ENCODE measurements around the gene ANKLE1. TPM values are rescaled to one million over a fixed set of nuclear protein-coding genes. Genes with fewer than 3 reads are reported as not detected.

The ANKLE1 gene
- polyA plus RNA-seq, 1 of the 3 experiments (the other 2 are of a cell fraction) = 2.6 TPM

DNA sequence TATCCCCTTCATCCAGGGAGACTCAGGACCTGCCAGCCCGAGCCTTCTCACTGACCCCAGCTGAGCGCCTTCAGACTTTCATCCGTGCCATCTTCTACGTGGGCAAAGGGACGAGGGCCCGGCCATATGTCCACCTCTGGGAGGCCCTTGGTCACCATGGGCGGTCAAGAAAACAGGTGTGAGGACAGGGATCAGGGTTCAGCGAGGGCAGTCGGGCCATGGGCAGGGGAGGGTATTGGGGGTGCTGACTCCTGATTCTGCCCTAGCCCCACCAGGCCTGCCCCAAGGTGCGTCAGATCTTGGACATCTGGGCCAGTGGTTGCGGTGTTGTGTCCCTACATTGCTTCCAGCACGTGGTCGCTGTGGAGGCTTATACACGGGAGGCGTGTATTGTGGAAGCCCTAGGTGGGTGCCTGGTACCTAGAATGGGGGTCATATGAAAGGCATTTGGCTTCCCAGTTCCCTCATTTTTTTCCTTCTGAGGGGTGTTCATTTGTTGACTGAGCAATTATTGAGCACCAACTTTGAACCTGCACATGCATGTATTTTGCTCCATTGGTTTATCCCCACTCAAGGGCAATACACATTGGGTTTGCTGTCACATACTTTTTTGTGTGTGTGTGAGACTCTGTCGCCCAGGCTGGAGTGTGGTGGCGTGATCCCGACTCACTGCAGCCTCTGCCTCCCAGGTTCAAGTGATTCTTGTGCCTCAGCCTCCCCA lies 3.9 kb downstream of the ANKLE1 start:
- Histone ChIP-seq H3K4me1 (ENCODE audit: control insufficient read depth in 1 of 2, insufficient read depth in 2 of 2, low read depth in 1 of 2, low read length in 1 of 2) (peaks cover 0 to 5% of the 10 kb centered on the region in 2 experiments; a peak in 1 of 4 replicates), H3K9ac (no peak overlapping the region), H3K27me3 (ENCODE audit: insufficient read depth) (no peaks in the 10 kb centered on the region), H3K36me3 (replicated peaks in 1 of 2; ENCODE audit: control insufficient read depth in 1 of 2, insufficient read depth in 2 of 2, low read length in 1 of 2) (no peaks in the 10 kb centered on the region), H3K27ac (ENCODE audit: low read depth in 2 of 2, low read length in 1 of 2) (no peak overlapping the region), H3K4me3 (ENCODE audit: low read depth in 2 of 2, low read length in 1 of 2) (no peak overlapping the region), H3K9me2 (no peaks in the 10 kb centered on the region), H2AFZ (ENCODE audit: low read depth) (no peak overlapping the region), H3K9me3 (no peaks in the 10 kb centered on the region), H3K4me2 (no peak overlapping the region), H4K20me1 (ENCODE audit: insufficient read depth) (no peaks in the 10 kb centered on the region), H3F3A (replicated peaks; ENCODE audit: insufficient read depth) (peaks cover 13% of the 10 kb centered on the region), H3K79me2 (ENCODE audit: insufficient read depth) (no peaks in the 10 kb centered on the region)
- 86% methylated on average over 18 of the region's 18 CpGs for WGBS (ENCODE audit: low lambda C conversion rate)
- POLR2A ChIA-PET = no interaction called here
- CTCF ChIA-PET = no interaction called here
- DNase-seq = no peak
- TF ChIP-seq, protein P1, sequence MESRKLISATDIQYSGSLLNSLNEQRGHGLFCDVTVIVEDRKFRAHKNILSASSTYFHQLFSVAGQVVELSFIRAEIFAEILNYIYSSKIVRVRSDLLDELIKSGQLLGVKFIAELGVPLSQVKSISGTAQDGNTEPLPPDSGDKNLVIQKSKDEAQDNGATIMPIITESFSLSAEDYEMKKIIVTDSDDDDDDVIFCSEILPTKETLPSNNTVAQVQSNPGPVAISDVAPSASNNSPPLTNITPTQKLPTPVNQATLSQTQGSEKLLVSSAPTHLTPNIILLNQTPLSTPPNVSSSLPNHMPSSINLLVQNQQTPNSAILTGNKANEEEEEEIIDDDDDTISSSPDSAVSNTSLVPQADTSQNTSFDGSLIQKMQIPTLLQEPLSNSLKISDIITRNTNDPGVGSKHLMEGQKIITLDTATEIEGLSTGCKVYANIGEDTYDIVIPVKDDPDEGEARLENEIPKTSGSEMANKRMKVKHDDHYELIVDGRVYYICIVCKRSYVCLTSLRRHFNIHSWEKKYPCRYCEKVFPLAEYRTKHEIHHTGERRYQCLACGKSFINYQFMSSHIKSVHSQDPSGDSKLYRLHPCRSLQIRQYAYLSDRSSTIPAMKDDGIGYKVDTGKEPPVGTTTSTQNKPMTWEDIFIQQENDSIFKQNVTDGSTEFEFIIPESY (IDR thresholded peaks at IDR 0.05; ENCODE audit: borderline replicate concordance, low read depth) = no peak
- TF ChIP-seq, protein P2, sequence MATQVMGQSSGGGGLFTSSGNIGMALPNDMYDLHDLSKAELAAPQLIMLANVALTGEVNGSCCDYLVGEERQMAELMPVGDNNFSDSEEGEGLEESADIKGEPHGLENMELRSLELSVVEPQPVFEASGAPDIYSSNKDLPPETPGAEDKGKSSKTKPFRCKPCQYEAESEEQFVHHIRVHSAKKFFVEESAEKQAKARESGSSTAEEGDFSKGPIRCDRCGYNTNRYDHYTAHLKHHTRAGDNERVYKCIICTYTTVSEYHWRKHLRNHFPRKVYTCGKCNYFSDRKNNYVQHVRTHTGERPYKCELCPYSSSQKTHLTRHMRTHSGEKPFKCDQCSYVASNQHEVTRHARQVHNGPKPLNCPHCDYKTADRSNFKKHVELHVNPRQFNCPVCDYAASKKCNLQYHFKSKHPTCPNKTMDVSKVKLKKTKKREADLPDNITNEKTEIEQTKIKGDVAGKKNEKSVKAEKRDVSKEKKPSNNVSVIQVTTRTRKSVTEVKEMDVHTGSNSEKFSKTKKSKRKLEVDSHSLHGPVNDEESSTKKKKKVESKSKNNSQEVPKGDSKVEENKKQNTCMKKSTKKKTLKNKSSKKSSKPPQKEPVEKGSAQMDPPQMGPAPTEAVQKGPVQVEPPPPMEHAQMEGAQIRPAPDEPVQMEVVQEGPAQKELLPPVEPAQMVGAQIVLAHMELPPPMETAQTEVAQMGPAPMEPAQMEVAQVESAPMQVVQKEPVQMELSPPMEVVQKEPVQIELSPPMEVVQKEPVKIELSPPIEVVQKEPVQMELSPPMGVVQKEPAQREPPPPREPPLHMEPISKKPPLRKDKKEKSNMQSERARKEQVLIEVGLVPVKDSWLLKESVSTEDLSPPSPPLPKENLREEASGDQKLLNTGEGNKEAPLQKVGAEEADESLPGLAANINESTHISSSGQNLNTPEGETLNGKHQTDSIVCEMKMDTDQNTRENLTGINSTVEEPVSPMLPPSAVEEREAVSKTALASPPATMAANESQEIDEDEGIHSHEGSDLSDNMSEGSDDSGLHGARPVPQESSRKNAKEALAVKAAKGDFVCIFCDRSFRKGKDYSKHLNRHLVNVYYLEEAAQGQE (IDR thresholded peaks at IDR 0.05; ENCODE audit: low read depth, low read length) = no peak
- no peak for TF ChIP-seq EZH2phosphoT487 (IDR thresholded peaks at IDR 0.05; ENCODE audit: borderline replicate concordance, low read depth)
- no peak for TF ChIP-seq RCOR1 (IDR thresholded peaks at IDR 0.05; ENCODE audit: low read length)

DNA sequence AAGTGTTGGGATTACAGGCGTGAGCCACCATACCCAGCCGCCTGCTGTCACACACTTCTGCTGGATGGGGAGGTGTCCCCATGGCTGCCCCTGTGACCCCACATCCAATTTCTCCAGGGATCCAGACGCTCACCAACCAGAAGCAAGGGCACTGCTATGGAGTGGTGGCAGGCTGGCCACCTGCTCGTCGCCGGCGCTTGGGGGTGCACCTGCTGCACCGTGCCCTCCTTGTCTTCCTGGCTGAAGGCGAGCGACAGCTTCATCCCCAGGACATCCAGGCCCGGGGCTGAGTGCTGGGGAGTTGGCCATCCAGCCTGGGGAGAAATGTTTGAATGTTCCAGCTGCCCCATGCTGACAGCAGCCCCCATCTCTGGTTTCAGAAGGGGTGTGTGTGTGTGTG lies 4.6 kb downstream of the ANKLE1 start:
- ChIA-PET CTCF (no interaction called here), POLR2A (no interaction called here)
- 89% methylated on average over 5 of the region's 11 CpGs for WGBS (ENCODE audit: low lambda C conversion rate)
- Histone ChIP-seq H3K79me2 (ENCODE audit: insufficient read depth) (no peaks in the 10 kb centered on the region), H3K9ac (no peak overlapping the region), H3K27me3 (ENCODE audit: insufficient read depth) (no peaks in the 10 kb centered on the region), H3K9me3 (no peaks in the 10 kb centered on the region), H3K27ac (ENCODE audit: low read depth in 2 of 2, low read length in 1 of 2) (no peak overlapping the region), H3K4me2 (no peak overlapping the region), H2AFZ (ENCODE audit: low read depth) (no peak overlapping the region), H3K4me3 (ENCODE audit: low read depth in 2 of 2, low read length in 1 of 2) (no peak overlapping the region), H3K9me2 (no peaks in the 10 kb centered on the region), H3K4me1 (ENCODE audit: control insufficient read depth in 1 of 2, insufficient read depth in 2 of 2, low read depth in 1 of 2, low read length in 1 of 2) (peaks cover 0 to 5% of the 10 kb centered on the region in 2 experiments; a peak in 1 of 4 replicates), H3F3A (replicated peaks; ENCODE audit: insufficient read depth) (peaks cover 7% of the 10 kb centered on the region), H3K36me3 (replicated peaks in 1 of 2; ENCODE audit: control insufficient read depth in 1 of 2, insufficient read depth in 2 of 2, low read length in 1 of 2) (no peaks in the 10 kb centered on the region), H4K20me1 (ENCODE audit: insufficient read depth) (no peaks in the 10 kb centered on the region)
- no peak for DNase-seq
- TF ChIP-seq YY1 (IDR thresholded peaks at IDR 0.05; ENCODE audit: low read depth) (no peak), FOXJ3 (CRISPR knock-in tag; IDR thresholded peaks at IDR 0.05) (no peak), GABPA (IDR thresholded peaks at IDR 0.05; ENCODE audit: low read depth) (no peak), TEAD4 (IDR thresholded peaks at IDR 0.05; ENCODE audit: borderline replicate concordance, insufficient read depth) (no peak), FOSL2 (IDR thresholded peaks at IDR 0.05; ENCODE audit: borderline replicate concordance, low read depth) (no peak), MXI1 (IDR thresholded peaks at IDR 0.05; ENCODE audit: low read depth, low read length) (no peak), EP300 (IDR thresholded peaks at IDR 0.05; ENCODE audit: borderline replicate concordance in 1 of 2, low read depth in 1 of 2, low read length in 1 of 2) (no peak), SMC3 (IDR thresholded peaks at IDR 0.05; ENCODE audit: low read depth, low read length) (no peak), RAD21 (IDR thresholded peaks at IDR 0.05; ENCODE audit: low read length) (no peak), TAF1 (IDR thresholded peaks at IDR 0.05; ENCODE audit: borderline replicate concordance, low read depth, low read length) (no peak), RXRA (IDR thresholded peaks at IDR 0.05; ENCODE audit: borderline replicate concordance, low read depth) (no peak), RFX5 (IDR thresholded peaks at IDR 0.05; ENCODE audit: low read length) (no peak)
- TF ChIP-seq, protein P3, sequence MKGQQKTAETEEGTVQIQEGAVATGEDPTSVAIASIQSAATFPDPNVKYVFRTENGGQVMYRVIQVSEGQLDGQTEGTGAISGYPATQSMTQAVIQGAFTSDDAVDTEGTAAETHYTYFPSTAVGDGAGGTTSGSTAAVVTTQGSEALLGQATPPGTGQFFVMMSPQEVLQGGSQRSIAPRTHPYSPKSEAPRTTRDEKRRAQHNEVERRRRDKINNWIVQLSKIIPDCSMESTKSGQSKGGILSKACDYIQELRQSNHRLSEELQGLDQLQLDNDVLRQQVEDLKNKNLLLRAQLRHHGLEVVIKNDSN (IDR thresholded peaks at IDR 0.05; ENCODE audit: borderline replicate concordance, low read depth) = no peak

Measured in SK-N-SH (cell line).